Liver (tissue), 9 donors: ENCODE measurements around the gene MFAP5. TPM values are rescaled to one million over a fixed set of nuclear protein-coding genes. Genes with fewer than 3 reads are reported as not detected.
A peak's percentile ranks its signal among the peaks of the same experiment; 100 is the strongest.

ENCODE experiments used
- DNase-seq: peaks from one replicate; pipeline ENCODE4 v3.0.0-alpha.2; 2017; ENCODE audit warnings: low spot score
- H3K27ac ChIP-seq, 2 donors: one replicate each; pipeline ENCODE4 v1.7.0; 2013; ENCODE audit warnings: inconsistent platforms in 2 of 2, low read length in 2 of 2, control low read depth in 1 of 2, low read depth in 1 of 2, mild to moderate bottlenecking in 1 of 2
- H3K27me3 ChIP-seq, 4 donors: one replicate each; pipeline versions ENCODE4 v1.6.1 to v1.7.0; 2013; ENCODE audit warnings: low read length in 3 of 4, inconsistent platforms in 1 of 4, mild to moderate bottlenecking in 1 of 4, moderate library complexity in 1 of 4; ENCODE audit not compliant: control insufficient read depth in 4 of 4, insufficient read depth in 4 of 4
- H3K36me3 ChIP-seq, 4 donors: one replicate each; pipeline versions ENCODE4 v1.6.1 to v1.7.0; 2013; ENCODE audit warnings: low read length in 3 of 4, mild to moderate bottlenecking in 3 of 4, low read depth in 1 of 4, moderate library complexity in 1 of 4; ENCODE audit not compliant: control insufficient read depth in 4 of 4, insufficient read depth in 3 of 4
- H3K4me1 ChIP-seq, 4 donors: one replicate each; pipeline versions ENCODE4 v1.6.1 to v1.7.0; 2013; ENCODE audit warnings: low read length in 3 of 4, mild to moderate bottlenecking in 3 of 4, moderate library complexity in 1 of 4; ENCODE audit not compliant: control insufficient read depth in 4 of 4, insufficient read depth in 4 of 4
- H3K4me3 ChIP-seq, 3 donors: one replicate each; pipeline versions ENCODE4 v1.6.1 to v1.7.0; 2013; ENCODE audit warnings: low read length in 3 of 3, control low read depth in 1 of 3, low read depth in 1 of 3, mild to moderate bottlenecking in 1 of 3
- H3K9ac ChIP-seq, 2 donors: one replicate each; pipeline ENCODE4 v1.7.0; 2013; ENCODE audit warnings: low read length in 2 of 2, mild to moderate bottlenecking in 2 of 2, moderate library complexity in 2 of 2, control low read depth in 1 of 2, low read depth in 1 of 2
- H3K9me3 ChIP-seq, 4 donors: one replicate each; pipeline versions ENCODE4 v1.6.1 to v1.7.0; 2013; ENCODE audit warnings: low read length in 3 of 4; ENCODE audit not compliant: control insufficient read depth in 4 of 4
- EGR1 ChIP-seq, 2 donors: IDR thresholded peaks; 2 replicates each; pipeline ENCODE4 v1.6.1; 2016 to 2018; ENCODE audit warnings: antibody characterized with exemption in 2 of 2, low read depth in 2 of 2
- FOXA1 ChIP-seq: IDR thresholded peaks from 2 replicates; pipeline ENCODE4 v1.6.1; 2016; ENCODE audit warnings: antibody characterized with exemption
- GABPA ChIP-seq, 2 donors: IDR thresholded peaks in 1 of 2; conservative IDR thresholded peaks in 1 of 2; 2 replicates each; pipeline ENCODE4 v1.6.1; 2016; ENCODE audit warnings: antibody characterized with exemption in 2 of 2, mild to moderate bottlenecking in 1 of 2, moderate library complexity in 1 of 2
- HNF4A ChIP-seq, 2 donors: conservative IDR thresholded peaks; 2 replicates each; pipeline ENCODE4 v1.6.1; 2016; ENCODE audit warnings: antibody characterized with exemption in 2 of 2, mild to moderate bottlenecking in 2 of 2
- JUND ChIP-seq, 2 donors: IDR thresholded peaks; 2 replicates each; pipeline ENCODE4 v1.6.1; 2016; ENCODE audit warnings: antibody characterized with exemption in 2 of 2
- MAX ChIP-seq: IDR thresholded peaks from 2 replicates; pipeline ENCODE4 v1.6.1; 2016; ENCODE audit warnings: antibody characterized with exemption
- NR2F2 ChIP-seq: IDR thresholded peaks from 2 replicates; pipeline ENCODE4 v1.6.1; 2016; ENCODE audit warnings: antibody characterized with exemption
- RAD21 ChIP-seq, 2 donors: IDR thresholded peaks; 2 replicates each; pipeline ENCODE4 v1.6.1; 2016; ENCODE audit warnings: antibody characterized with exemption in 2 of 2, mild to moderate bottlenecking in 2 of 2
- RXRA ChIP-seq, 2 donors: IDR thresholded peaks; 2 replicates each; pipeline ENCODE4 v1.6.1; 2017 to 2018; ENCODE audit warnings: antibody characterized with exemption in 2 of 2, mild to moderate bottlenecking in 1 of 2
- SP1 ChIP-seq: IDR thresholded peaks from 2 replicates; pipeline ENCODE4 v1.6.1; 2018; ENCODE audit warnings: antibody characterized with exemption, mild to moderate bottlenecking
- TAF1 ChIP-seq: conservative IDR thresholded peaks from 2 replicates; pipeline ENCODE4 v1.6.1; 2016; ENCODE audit warnings: antibody characterized with exemption, mild to moderate bottlenecking
- YY1 ChIP-seq: IDR thresholded peaks from 2 replicates; pipeline ENCODE4 v1.6.1; 2016; ENCODE audit warnings: antibody characterized with exemption, mild to moderate bottlenecking
- WGBS: extraction: QIAGEN DNeasy Blood & Tissue Kit; methylation state at CpG from one replicate; pipeline ENCODE4 v1.1.7; 2013; 5-methylcytosine and 5-hydroxymethylcytosine counted together
- polyA plus RNA-seq, 2 donors: library from polyadenylated mRNA; stranded (reverse) in 1 of 2; unstranded in 1 of 2; fragments of 200-250 nt in 1 of 2; fragments of >200 nt in 1 of 2; fragmentation: Nextera tagmentation in 1 of 2; extraction: Ambion mirVana in 1 of 2; gene quantifications; one replicate each; pipeline versions ENCODE4 v1.2.1 to v1.2.3, GENCODE V29; 2013 to 2015
- total RNA-seq, 2 donors: library from RNA; depleted of rRNA; stranded (reverse); fragments of >200 nt; gene quantifications; one replicate each; pipeline ENCODE4 v1.2.3, GENCODE V29; 2014
- TF ChIP-seq, protein P1 (sequence below): fragments of 150-350 bp; IDR thresholded peaks from 2 replicates; pipeline ENCODE4 v1.5.1; 2017; ENCODE audit warnings: improper control_type of control experiment, low read depth, low read length; ENCODE audit not compliant: missing input control
- donor health status: healthy.
- donor health status: healthy.
- donor health status: healthy.
- donor health status: healthy.
- donor health status: healthy.

MFAP5 gene
- total and polyA plus RNA-seq, 4 donors: 0.20 to 0.42 TPM; not detected in 2

- H3K27me3 ChIP-seq: peaks cover 0 to 2% (median 0%) of the 10 kb centered on the region in 4 donors
- H3K36me3 ChIP-seq: no peaks in the 10 kb centered on the region
- no peak within 1 kb of the TSS for H3K27ac ChIP-seq
- no peaks in the 10 kb centered on the region for H3K9me3 ChIP-seq
- 74% methylated on average over 2 of the region's 2 CpGs for WGBS
- H3K4me3 ChIP-seq: no peak within 1 kb of the TSS
- no peak for TF ChIP-seq MAX
- no peak for TF ChIP-seq RAD21 (IDR thresholded peaks at IDR 0.05)
- TF ChIP-seq TAF1: no peak
- TF ChIP-seq NR2F2: no peak
- no peak for TF ChIP-seq YY1
- no peak for TF ChIP-seq SP1
- TF ChIP-seq HNF4A (conservative IDR thresholded peaks at IDR 0.05): no peak
- TF ChIP-seq GABPA (IDR thresholded peaks at IDR 0.05 in 1 of 2, conservative IDR thresholded peaks at IDR 0.05 in 1 of 2): no peak
- no peak for TF ChIP-seq RXRA (IDR thresholded peaks at IDR 0.05)
- no peak for TF ChIP-seq EGR1 (IDR thresholded peaks at IDR 0.05; ENCODE audit: low read depth in 2 of 2)
- no peak for TF ChIP-seq JUND (IDR thresholded peaks at IDR 0.05)
- no peak for DNase-seq
- no peak within 1 kb of the TSS for H3K9ac ChIP-seq
- H3K4me1 ChIP-seq: peaks cover 0 to 2% (median 1%) of the 10 kb centered on the region in 4 donors
Observed at GRCh38 chr12:8612629-8613028, 50.0 kb downstream of the MFAP5 start, which contains the start of gene AICDA. Gene AICDA, minus strand, starts transcription at chr12:8612859. Its CDS starts 92 bp downstream, at chr12:8612767.

DNA sequence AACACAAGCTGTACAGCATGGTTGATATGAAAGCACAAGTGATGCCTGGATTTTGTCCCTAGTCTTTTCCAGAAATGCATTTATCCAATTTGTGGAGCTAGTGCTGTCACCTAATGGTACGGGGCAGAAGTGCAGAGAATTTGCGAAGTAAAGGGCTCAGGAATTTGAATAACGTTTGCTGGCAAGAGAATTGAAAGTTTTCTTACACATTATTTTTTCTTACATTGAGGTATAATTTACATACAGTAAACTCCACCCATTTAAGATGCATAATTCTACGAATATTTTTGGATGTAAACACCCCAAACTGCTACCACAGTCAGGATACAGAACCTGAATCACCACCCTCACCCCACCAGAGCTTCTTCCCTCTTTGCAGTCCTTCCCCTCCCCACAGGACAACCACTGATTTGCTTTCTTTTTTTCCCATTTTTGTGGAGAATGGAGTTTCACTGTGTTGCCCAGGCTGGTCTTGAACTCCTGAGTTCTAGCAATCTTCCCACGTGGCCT, 53.5 kb downstream of the MFAP5 start:
- Histone ChIP-seq H3K4me3 (no peak overlapping the region), H3K36me3 (no peaks in the 10 kb centered on the region), H3K4me1 (peaks cover 0 to 2% (median 1%) of the 10 kb centered on the region in 4 donors), H3K27me3 (peaks cover 0 to 2% (median 0%) of the 10 kb centered on the region in 4 donors), H3K9me3 (no peaks in the 10 kb centered on the region), H3K27ac (no peak overlapping the region), H3K9ac (no peak overlapping the region)
- TF ChIP-seq, protein P1, sequence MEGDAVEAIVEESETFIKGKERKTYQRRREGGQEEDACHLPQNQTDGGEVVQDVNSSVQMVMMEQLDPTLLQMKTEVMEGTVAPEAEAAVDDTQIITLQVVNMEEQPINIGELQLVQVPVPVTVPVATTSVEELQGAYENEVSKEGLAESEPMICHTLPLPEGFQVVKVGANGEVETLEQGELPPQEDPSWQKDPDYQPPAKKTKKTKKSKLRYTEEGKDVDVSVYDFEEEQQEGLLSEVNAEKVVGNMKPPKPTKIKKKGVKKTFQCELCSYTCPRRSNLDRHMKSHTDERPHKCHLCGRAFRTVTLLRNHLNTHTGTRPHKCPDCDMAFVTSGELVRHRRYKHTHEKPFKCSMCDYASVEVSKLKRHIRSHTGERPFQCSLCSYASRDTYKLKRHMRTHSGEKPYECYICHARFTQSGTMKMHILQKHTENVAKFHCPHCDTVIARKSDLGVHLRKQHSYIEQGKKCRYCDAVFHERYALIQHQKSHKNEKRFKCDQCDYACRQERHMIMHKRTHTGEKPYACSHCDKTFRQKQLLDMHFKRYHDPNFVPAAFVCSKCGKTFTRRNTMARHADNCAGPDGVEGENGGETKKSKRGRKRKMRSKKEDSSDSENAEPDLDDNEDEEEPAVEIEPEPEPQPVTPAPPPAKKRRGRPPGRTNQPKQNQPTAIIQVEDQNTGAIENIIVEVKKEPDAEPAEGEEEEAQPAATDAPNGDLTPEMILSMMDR: peak; percentile 86
- TF ChIP-seq GABPA (IDR thresholded peaks at IDR 0.05 in 1 of 2, conservative IDR thresholded peaks at IDR 0.05 in 1 of 2) (no peak), RAD21 (IDR thresholded peaks at IDR 0.05) (peak; percentile 64 to 69)
- 16% methylated on average over 5 of the region's 5 CpGs for WGBS
- DNase-seq: no peak

DNA sequence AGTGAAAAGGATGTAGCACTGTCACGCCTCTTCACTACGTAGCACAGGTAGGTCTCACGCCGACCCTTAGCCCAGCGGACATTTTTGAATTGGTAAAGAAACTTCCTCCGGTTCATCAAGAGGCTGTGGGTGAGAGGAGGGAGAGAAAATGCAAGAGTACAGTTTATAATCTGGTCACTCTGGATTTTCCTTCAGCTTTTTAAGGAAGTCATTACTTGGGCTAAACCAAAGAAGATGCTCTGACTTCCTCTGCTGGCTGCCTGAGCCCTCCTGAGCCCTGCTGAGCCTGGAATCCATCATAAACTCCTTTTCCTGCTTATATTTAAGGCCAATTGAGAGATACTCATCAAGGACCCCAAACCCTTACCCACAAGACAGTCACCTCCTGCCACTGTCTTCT, 55.7 kb downstream of the MFAP5 start:
- Histone ChIP-seq H3K4me1 (peaks cover 0 to 2% (median 1%) of the 10 kb centered on the region in 4 donors), H3K9me3 (no peaks in the 10 kb centered on the region), H3K9ac (no peak overlapping the region), H3K27me3 (peaks cover 0 to 4% (median 0%) of the 10 kb centered on the region in 4 donors), H3K36me3 (no peaks in the 10 kb centered on the region), H3K4me3 (no peak overlapping the region), H3K27ac (no peak overlapping the region)
- TF ChIP-seq, protein P1: no peak
- TF ChIP-seq FOXA1 (no peak), SP1 (no peak)
- WGBS: 89% methylated on average over 6 of the region's 6 CpGs
- no peak for DNase-seq
